CD4-positive, alpha-beta memory T cell (primary cell): ENCODE measurements around the gene SEPTIN1. TPM values are rescaled to one million over a fixed set of nuclear protein-coding genes. Genes with fewer than 3 reads are reported as not detected.
A peak's percentile ranks its signal among the peaks of the same experiment; 100 is the strongest.

Experiments
- CTCF ChIA-PET: fragments of 350-600 bp; sonication (Branson Sonifier 250); formaldehyde crosslinking; loops from one replicate; lab custom pipeline; 2021; ENCODE audit warnings: inconsistent platforms; ENCODE audit not compliant: partially characterized antibody; lab: Charles Lee
- POLR2A ChIA-PET: fragments of 350-600 bp; sonication (Branson Sonifier 250); formaldehyde crosslinking; loops from one replicate; lab custom pipeline; 2021; ENCODE audit not compliant: partially characterized antibody; lab: Charles Lee
- DNase-seq, 5 donors: peaks; one replicate each; pipeline versions ENCODE4 v3.0.0 to v3.0.0-alpha.2; 2020 to 2022; ENCODE audit warnings: mixed read lengths in 1 of 5
- H3K27ac ChIP-seq: one replicate; pipeline ENCODE4 v1.7.0; 2013; ENCODE audit warnings: low read depth, low read length
- H3K27me3 ChIP-seq: 2 replicates; pipeline ENCODE4 v1.7.0; 2013; ENCODE audit warnings: mild to moderate bottlenecking, low read length, moderate library complexity; ENCODE audit not compliant: insufficient read depth
- H3K36me3 ChIP-seq: 2 replicates; pipeline ENCODE4 v1.7.0; 2013; ENCODE audit warnings: mild to moderate bottlenecking, low read length, moderate library complexity; ENCODE audit not compliant: insufficient read depth
- H3K4me1 ChIP-seq: 2 replicates; pipeline ENCODE4 v1.7.0; 2013; ENCODE audit warnings: mild to moderate bottlenecking, low read length, moderate library complexity; ENCODE audit not compliant: insufficient read depth
- H3K4me3 ChIP-seq, 2 donors: one replicate each; pipeline ENCODE4 v1.7.0; 2013; ENCODE audit warnings: low read length in 2 of 2, mild to moderate bottlenecking in 1 of 2
- H3K9me3 ChIP-seq, 2 donors: one replicate each; pipeline ENCODE4 v1.7.0; 2013; ENCODE audit warnings: low read length in 2 of 2, control low read depth in 1 of 2; ENCODE audit not compliant: control insufficient read depth in 1 of 2
- H3K27ac Mint-ChIP-seq, 7 donors: one replicate each; pipeline ENCODE4 v1.8.0; 2020 to 2021; ENCODE audit warnings: mixed read lengths in 7 of 7, mild to moderate bottlenecking in 6 of 7, inconsistent platforms in 3 of 7, moderate library complexity in 3 of 7
- H3K27me3 Mint-ChIP-seq, 2 donors: one replicate each; pipeline ENCODE4 v1.8.0; 2020 to 2021; ENCODE audit warnings: mixed read lengths in 2 of 2
- H3K36me3 Mint-ChIP-seq, 2 donors: one replicate each; pipeline ENCODE4 v1.8.0; 2020 to 2021; ENCODE audit warnings: mixed read lengths in 2 of 2, inconsistent platforms in 1 of 2, mild to moderate bottlenecking in 1 of 2
- H3K4me1 Mint-ChIP-seq, 4 donors: one replicate each; pipeline ENCODE4 v1.8.0; 2020 to 2021; ENCODE audit warnings: mixed read lengths in 4 of 4, mild to moderate bottlenecking in 1 of 4
- H3K4me3 Mint-ChIP-seq, 8 donors: one replicate each; pipeline ENCODE4 v1.8.0; 2020 to 2021; ENCODE audit warnings: mixed read lengths in 8 of 8, mild to moderate bottlenecking in 7 of 8, moderate library complexity in 6 of 8, inconsistent platforms in 3 of 8
- H3K9me3 Mint-ChIP-seq, 8 donors: one replicate each; pipeline ENCODE4 v1.8.0; 2020 to 2021; ENCODE audit warnings: mixed read lengths in 8 of 8, mild to moderate bottlenecking in 5 of 8, inconsistent platforms in 3 of 8, moderate library complexity in 1 of 8
- intact Hi-C: fragments of 100-400 bp; cut with micrococcal nuclease; formaldehyde crosslinking; loops from one replicate; pipeline ENCODE4 v1.15.1; 2023
- polyA plus RNA-seq, 2 donors: library from polyadenylated mRNA; unstranded; fragments of 300-500 nt; fragmentation: Illumina TruSeq; gene quantifications; one replicate each; pipeline ENCODE4 v1.2.3, GENCODE V29; 2021
- total RNA-seq, 2 experiments: library from RNA; stranded (reverse); gene quantifications; one replicate each; pipeline ENCODE4 v1.2.3, GENCODE V29; 2021

The SEPTIN1 gene
- total and polyA plus RNA-seq, 4 experiments from 2014 or later, result 198 to 212 (median 208) TPM

GRCh38 chr16:30368792-30369090, 13.6 kb downstream of the SEPTIN1 start:
- POLR2A ChIA-PET, result interaction anchor here (0.6 to 12.9 kb wide), 11 partner anchors 12 to 277 kb away, joined by 3 to 224 read pairs (median 14); partner anchors contain the start of genes CD2BP2, CORO1A, DCTPP1 and SEPTIN1
- intact Hi-C loops, result no loop called here
- Histone ChIP-seq H3K4me1 (peaks cover 43% of the 10 kb centered on the region), H3K36me3 (peaks cover 16% of the 10 kb centered on the region), H3K9me3 (no peaks in the 10 kb centered on the region), H3K4me3 (peak overlapping the region; percentile 67 to 88), H3K27me3 (no peaks in the 10 kb centered on the region), H3K27ac (peak overlapping the region; percentile 72)
- H3K4me3 Mint-ChIP-seq, result peak overlapping the region; percentile 87 to 94 (median 90)
- CTCF ChIA-PET, result interaction anchor here (0.7 to 2.1 kb wide), 4 partner anchors 10 to 40 kb away, joined by 3 to 4 read pairs (median 4); no protein-coding TSS in a partner anchor
- H3K27ac Mint-ChIP-seq, result peak overlapping the region; percentile 70 to 91 (median 83)
- peaks cover 0 to 2% of the 10 kb centered on the region in 2 donors for H3K27me3 Mint-ChIP-seq
- DNase-seq, result no peak
- H3K9me3 Mint-ChIP-seq, result no peaks in the 10 kb centered on the region
- peaks cover 7 to 36% of the 10 kb centered on the region in 2 donors for H3K36me3 Mint-ChIP-seq
- peaks cover 43 to 72% (median 53%) of the 10 kb centered on the region in 4 donors for H3K4me1 Mint-ChIP-seq

GRCh38 chr16:30368122-30368791, 14.1 kb downstream of the SEPTIN1 start:
- H3K9me3 ChIP-seq, result no peaks in the 10 kb centered on the region
- DNase-seq, result no peak
- Mint-ChIP-seq H3K36me3 (peaks cover 11 to 37% of the 10 kb centered on the region in 2 donors), H3K27ac (peak overlapping the region; percentile 70 to 91 (median 83)), H3K4me3 (peak overlapping the region; percentile 87 to 94 (median 90)), H3K9me3 (no peaks in the 10 kb centered on the region), H3K4me1 (peaks cover 43 to 72% (median 53%) of the 10 kb centered on the region in 4 donors), H3K27me3 (peaks cover 0 to 2% of the 10 kb centered on the region in 2 donors)
- peak overlapping the region; percentile 67 to 88 for H3K4me3 ChIP-seq
- peaks cover 43% of the 10 kb centered on the region for H3K4me1 ChIP-seq
- ChIA-PET POLR2A (interaction anchor here (0.6 to 12.9 kb wide), 11 partner anchors 11 to 277 kb away, joined by 3 to 224 read pairs (median 14); partner anchors contain the start of genes CD2BP2, DCTPP1, SEPTIN1 and TBX6), CTCF (interaction anchor here (0.7 to 2.1 kb wide), 3 partner anchors 9 to 15 kb away, joined by 3 to 4 read pairs (median 3); no protein-coding TSS in a partner anchor)
- H3K27ac ChIP-seq, result peak overlapping the region; percentile 72
- peaks cover 20% of the 10 kb centered on the region for H3K36me3 ChIP-seq
- intact Hi-C loops, result no loop called here
- H3K27me3 ChIP-seq, result no peaks in the 10 kb centered on the region

GRCh38 chr16:30367349-30368009, 14.9 kb downstream of the SEPTIN1 start:
- Histone ChIP-seq H3K4me3 (peak overlapping the region; percentile 21 to 67), H3K27me3 (no peaks in the 10 kb centered on the region), H3K27ac (peak overlapping the region; percentile 72), H3K36me3 (peaks cover 24% of the 10 kb centered on the region), H3K4me1 (peaks cover 42% of the 10 kb centered on the region), H3K9me3 (no peaks in the 10 kb centered on the region)
- DNase-seq, result no peak
- H3K4me1 Mint-ChIP-seq, result peaks cover 44 to 71% (median 53%) of the 10 kb centered on the region in 4 donors
- POLR2A ChIA-PET, result interaction anchor here (1.0 to 12.9 kb wide), 5 partner anchors 10 to 248 kb away, joined by 3 to 224 read pairs (median 5); partner anchors contain the start of genes CD2BP2, SEPTIN1 and ZNF771
- peaks cover 16 to 43% of the 10 kb centered on the region in 2 donors for H3K36me3 Mint-ChIP-seq
- H3K4me3 Mint-ChIP-seq, result peak overlapping the region; percentile 87 to 94 (median 90)
- peak overlapping the region; percentile 58 to 91 (median 83) for H3K27ac Mint-ChIP-seq
- CTCF ChIA-PET, result interaction anchor here (2.1 kb wide), 1 partner anchor 16 kb away, joined by 4 read pairs; no protein-coding TSS in a partner anchor
- H3K27me3 Mint-ChIP-seq, result peaks cover 0 to 2% of the 10 kb centered on the region in 2 donors
- intact Hi-C loops, result no loop called here
- H3K9me3 Mint-ChIP-seq, result no peaks in the 10 kb centered on the region

GRCh38 chr16:30366511-30366910, 15.8 kb downstream of the SEPTIN1 start:
- H3K27me3 Mint-ChIP-seq, result peaks cover 0 to 2% of the 10 kb centered on the region in 2 donors
- H3K4me1 Mint-ChIP-seq, result peaks cover 39 to 63% (median 47%) of the 10 kb centered on the region in 4 donors

GRCh38 chr16:30365200-30365599, 17.2 kb downstream of the SEPTIN1 start:
- H3K27me3 Mint-ChIP-seq, result no peaks in the 10 kb centered on the region
- Histone ChIP-seq H3K9me3 (no peaks in the 10 kb centered on the region), H3K27me3 (no peaks in the 10 kb centered on the region), H3K4me1 (peaks cover 27% of the 10 kb centered on the region), H3K36me3 (peaks cover 35% of the 10 kb centered on the region), H3K27ac (no peak overlapping the region), H3K4me3 (no peak overlapping the region)
- intact Hi-C loops, result no loop called here
- DNase-seq, result no peak
- peak overlapping the region in 1 of 7 donors; percentile 11 for H3K27ac Mint-ChIP-seq
- ChIA-PET CTCF (interaction anchor here (1.6 kb wide), 1 partner anchor 11 kb away, joined by 3 read pairs; no protein-coding TSS in a partner anchor), POLR2A (interaction anchor here (1.7 to 12.9 kb wide), 2 partner anchors 10 to 16 kb away, joined by 7 to 224 read pairs; partner anchors contain the start of genes CD2BP2 and SEPTIN1)
- H3K4me3 Mint-ChIP-seq, result no peak overlapping the region
- H3K4me1 Mint-ChIP-seq, result peaks cover 32 to 51% (median 38%) of the 10 kb centered on the region in 4 donors
- peaks cover 23 to 50% of the 10 kb centered on the region in 2 donors for H3K36me3 Mint-ChIP-seq
- no peaks in the 10 kb centered on the region for H3K9me3 Mint-ChIP-seq

More at GRCh38 chr16:30366511-30366910, 15.8 kb downstream of the SEPTIN1 start:
- no peak for DNase-seq
- H3K4me3 Mint-ChIP-seq, result peak overlapping the region in 5 of 8 donors; percentile 8 to 94 (median 89)
- H3K36me3 ChIP-seq, result peaks cover 28% of the 10 kb centered on the region
- H3K27ac Mint-ChIP-seq, result peak overlapping the region in 4 of 7 donors; percentile 1 to 88 (median 52)
- ChIA-PET CTCF (interaction anchor here (2.1 kb wide), 1 partner anchor 17 kb away, joined by 4 read pairs; no protein-coding TSS in a partner anchor), POLR2A (interaction anchor here (0.6 to 12.9 kb wide), 4 partner anchors 9 to 101 kb away, joined by 3 to 224 read pairs (median 5); partner anchors contain the start of gene SEPTIN1)
- no peaks in the 10 kb centered on the region for H3K9me3 ChIP-seq
- no peak overlapping the region for H3K4me3 ChIP-seq
- H3K4me1 ChIP-seq, result peaks cover 33% of the 10 kb centered on the region
- peaks cover 20 to 46% of the 10 kb centered on the region in 2 donors for H3K36me3 Mint-ChIP-seq
- H3K9me3 Mint-ChIP-seq, result no peaks in the 10 kb centered on the region
- H3K27me3 ChIP-seq, result no peaks in the 10 kb centered on the region
- intact Hi-C loops, result no loop called here
- no peak overlapping the region for H3K27ac ChIP-seq

- CTCF ChIA-PET, result no interaction called here
- peak overlapping the region in 2 of 7 donors; percentile 26 to 59 for H3K27ac Mint-ChIP-seq
Measured at GRCh38 chr16:30361180-30361579, 21.2 kb downstream of the SEPTIN1 start.

More at GRCh38 chr16:30361180-30361579, 21.2 kb downstream of the SEPTIN1 start:
- POLR2A ChIA-PET, result interaction anchor here (0.6 kb wide), 1 partner anchor 173 kb away, joined by 3 read pairs; the partner anchor contains the start of gene ZNF747
- Histone ChIP-seq H3K27me3 (no peaks in the 10 kb centered on the region), H3K9me3 (no peaks in the 10 kb centered on the region), H3K4me3 (no peak overlapping the region), H3K27ac (no peak overlapping the region), H3K4me1 (peaks cover 6% of the 10 kb centered on the region), H3K36me3 (peaks cover 50% of the 10 kb centered on the region)
- Mint-ChIP-seq H3K27me3 (no peaks in the 10 kb centered on the region), H3K4me1 (peaks cover 10 to 32% (median 16%) of the 10 kb centered on the region in 4 donors), H3K9me3 (no peaks in the 10 kb centered on the region), H3K36me3 (peaks cover 26 to 62% of the 10 kb centered on the region in 2 donors), H3K4me3 (no peak overlapping the region)
- DNase-seq, result no peak
- intact Hi-C loops, result no loop called here
